OCI-LY1 (cell line): ENCODE data around the gene FAT1.

Experiments
- H2AFZ ChIP-seq: fragments of 200-600 bp; sonication (generic), shearing (Covaris generic); 2 replicates; pipeline ENCODE4 v1.6.0; 2014; ENCODE audit warnings: antibody characterized with exemption, mild to moderate bottlenecking, low read length
- H3F3A ChIP-seq: fragments of 200-600 bp; sonication (generic), shearing (Covaris generic); 2 replicates; pipeline ENCODE4 v1.6.0; 2014; ENCODE audit warnings: mild to moderate bottlenecking, antibody characterized with exemption, low read length, moderate library complexity; ENCODE audit not compliant: insufficient read depth
- H3K27ac ChIP-seq: fragments of 200-600 bp; sonication (generic); 2 replicates; pipeline ENCODE4 v1.5.1; 2014; ENCODE audit warnings: low read length, mixed run types, mild to moderate bottlenecking, low read depth; ENCODE audit not compliant: poor library complexity, severe bottlenecking
- H3K27me3 ChIP-seq: fragments of 200-600 bp; sonication (generic); 2 replicates; pipeline ENCODE4 v1.6.0; 2014; ENCODE audit warnings: antibody characterized with exemption, mild to moderate bottlenecking, low read length, moderate library complexity; ENCODE audit not compliant: insufficient read depth
- H3K36me3 ChIP-seq: fragments of 200-600 bp; sonication (generic); 2 replicates; pipeline ENCODE4 v1.6.1; 2014; ENCODE audit warnings: mild to moderate bottlenecking, antibody characterized with exemption, low read length, moderate library complexity, mixed read lengths; ENCODE audit not compliant: insufficient read depth
- H3K4me1 ChIP-seq: fragments of 200-600 bp; sonication (generic); 2 replicates; pipeline ENCODE4 v1.5.1; 2014; ENCODE audit warnings: mild to moderate bottlenecking, low read length, moderate library complexity; ENCODE audit not compliant: insufficient read depth, severe bottlenecking
- H3K4me2 ChIP-seq: fragments of 200-600 bp; sonication (generic), shearing (Covaris generic); 2 replicates; pipeline ENCODE4 v1.6.1; 2014; ENCODE audit warnings: low read length
- H3K4me3 ChIP-seq: fragments of 200-600 bp; sonication (generic); 2 replicates; pipeline ENCODE4 v1.5.1; 2014; ENCODE audit warnings: low read length, low read depth, mild to moderate bottlenecking, mixed read lengths; ENCODE audit not compliant: poor library complexity, severe bottlenecking
- H3K79me2 ChIP-seq: fragments of 200-600 bp; shearing (Covaris generic); 2 replicates; pipeline ENCODE4 v1.6.1; 2016; ENCODE audit warnings: mixed run types, low read length, mixed read lengths; ENCODE audit not compliant: insufficient read depth
- H3K9ac ChIP-seq: fragments of 200-600 bp; sonication (generic), shearing (Covaris generic); 2 replicates; pipeline ENCODE4 v1.6.1; 2014; ENCODE audit warnings: mild to moderate bottlenecking, low read length, mixed read lengths
- H3K9me2 ChIP-seq: fragments of 200-600 bp; sonication (generic), shearing (Covaris generic); 2 replicates; pipeline ENCODE4 v1.6.1; 2014; ENCODE audit warnings: low read depth, mild to moderate bottlenecking, low read length, mixed read lengths
- H3K9me3 ChIP-seq: fragments of 200-600 bp; shearing (Covaris generic); 2 replicates; pipeline ENCODE4 v1.6.1; 2014; ENCODE audit warnings: low read length, mixed read lengths
- H4K20me1 ChIP-seq: fragments of 200-600 bp; sonication (generic), shearing (Covaris generic); 2 replicates; pipeline ENCODE4 v1.6.0; 2016; ENCODE audit warnings: mild to moderate bottlenecking, low read length; ENCODE audit not compliant: insufficient read depth
- EZH2 ChIP-seq: fragments of 200-600 bp; sonication (generic), shearing (Covaris generic); IDR thresholded peaks from 2 replicates; pipeline ENCODE4 v1.8.0; 2017; ENCODE audit warnings: borderline replicate concordance, mixed run types, mild to moderate bottlenecking, antibody characterized with exemption, low read length, moderate library complexity, mixed read lengths
- TF ChIP-seq, protein P1 (sequence below): fragments of 200-600 bp; sonication (generic), shearing (Covaris generic); IDR thresholded peaks from 2 replicates; pipeline ENCODE4 v1.5.1; 2017; ENCODE audit warnings: mild to moderate bottlenecking, antibody characterized with exemption, low read length, moderate library complexity, mixed read lengths

Gene FAT1

DNA sequence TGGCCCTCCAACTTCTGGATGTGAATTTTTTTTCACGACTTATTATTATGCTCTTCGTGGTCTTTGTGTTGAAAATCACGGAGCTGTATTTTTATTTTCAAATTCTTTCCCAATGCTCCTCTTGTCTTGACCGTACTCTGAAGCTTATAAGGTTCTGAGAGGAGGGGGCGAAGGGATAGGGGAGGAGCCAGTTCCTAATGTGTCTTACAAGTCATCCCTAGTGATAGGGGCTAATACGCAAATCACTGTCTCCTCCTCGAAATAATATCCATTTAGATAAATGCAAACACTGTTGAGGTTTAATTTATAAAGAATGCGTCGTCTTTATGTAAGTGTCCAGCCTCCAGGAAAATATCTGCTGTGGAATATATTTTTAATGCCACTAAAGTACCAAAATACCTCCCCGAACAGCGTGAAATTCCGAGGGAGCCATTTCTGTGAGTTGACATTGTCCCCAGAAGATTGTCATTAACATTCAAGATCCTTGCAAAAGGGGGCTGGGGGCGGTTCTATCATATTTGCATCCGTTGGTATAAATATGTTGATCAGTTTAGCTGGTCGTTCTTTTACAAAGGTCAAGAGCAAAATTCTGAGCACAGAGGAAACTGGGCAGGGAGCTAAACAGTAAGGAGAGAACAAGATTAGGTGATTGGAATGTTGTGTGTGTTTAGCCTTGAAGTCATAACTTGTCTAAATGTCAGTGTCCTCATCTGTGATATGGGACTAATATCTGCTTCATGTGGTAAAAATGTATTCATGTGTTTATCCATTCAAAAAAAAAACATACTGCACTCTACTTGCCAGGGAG is 3.7 kb upstream of the FAT1 start:
- no peaks in the 10 kb centered on the region for H3K79me2 ChIP-seq
- no peak overlapping the region for H3K27ac ChIP-seq

DNA sequence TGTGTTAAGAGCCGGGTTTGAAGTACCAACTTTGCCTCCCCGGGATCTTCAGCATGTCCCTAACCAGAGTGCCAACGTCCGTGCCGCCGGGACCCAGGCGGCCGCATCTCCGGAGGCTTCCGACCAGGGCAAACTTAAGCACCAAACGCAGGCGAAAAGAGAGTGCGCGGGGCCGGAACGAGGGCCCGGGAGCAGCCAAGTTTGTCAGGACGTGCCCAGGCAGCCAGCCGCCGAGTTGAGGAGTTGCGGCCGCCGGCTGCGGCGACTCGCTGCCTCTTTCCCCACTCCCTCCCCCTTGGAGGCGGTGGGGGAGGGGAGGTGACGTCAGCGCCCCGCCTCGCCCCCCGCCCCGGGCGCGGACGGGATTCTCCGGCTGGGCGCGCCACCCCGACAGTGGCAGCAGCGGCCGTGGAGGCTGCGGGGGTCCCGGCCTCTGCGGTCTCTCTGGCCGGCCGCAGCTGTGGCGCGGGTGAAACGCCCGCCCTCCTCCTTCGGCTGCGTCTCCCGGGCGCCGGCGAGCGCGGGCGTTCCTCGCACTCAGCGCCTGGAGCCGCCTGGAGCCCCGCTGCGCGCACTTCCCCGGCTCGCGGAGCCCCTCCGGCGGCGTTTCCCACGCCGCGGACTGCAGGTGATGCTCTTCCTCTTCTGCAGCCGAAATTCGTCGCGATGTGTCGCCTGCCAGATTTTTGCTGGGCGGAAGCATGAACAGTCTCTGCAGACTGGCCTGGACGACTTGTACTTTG is 2.9 kb upstream of the FAT1 start:
- H3K4me3 ChIP-seq = no peak overlapping the region
- no peaks in the 10 kb centered on the region for H3K27me3 ChIP-seq
- H3K9me3 ChIP-seq = peaks cover 14% of the 10 kb centered on the region; the same call in 1 of the 2 replicates
- H3K27ac ChIP-seq = no peak overlapping the region
- H3K9me2 ChIP-seq = no peaks in the 10 kb centered on the region
- no peak for TF ChIP-seq EZH2
- TF ChIP-seq, protein P1, sequence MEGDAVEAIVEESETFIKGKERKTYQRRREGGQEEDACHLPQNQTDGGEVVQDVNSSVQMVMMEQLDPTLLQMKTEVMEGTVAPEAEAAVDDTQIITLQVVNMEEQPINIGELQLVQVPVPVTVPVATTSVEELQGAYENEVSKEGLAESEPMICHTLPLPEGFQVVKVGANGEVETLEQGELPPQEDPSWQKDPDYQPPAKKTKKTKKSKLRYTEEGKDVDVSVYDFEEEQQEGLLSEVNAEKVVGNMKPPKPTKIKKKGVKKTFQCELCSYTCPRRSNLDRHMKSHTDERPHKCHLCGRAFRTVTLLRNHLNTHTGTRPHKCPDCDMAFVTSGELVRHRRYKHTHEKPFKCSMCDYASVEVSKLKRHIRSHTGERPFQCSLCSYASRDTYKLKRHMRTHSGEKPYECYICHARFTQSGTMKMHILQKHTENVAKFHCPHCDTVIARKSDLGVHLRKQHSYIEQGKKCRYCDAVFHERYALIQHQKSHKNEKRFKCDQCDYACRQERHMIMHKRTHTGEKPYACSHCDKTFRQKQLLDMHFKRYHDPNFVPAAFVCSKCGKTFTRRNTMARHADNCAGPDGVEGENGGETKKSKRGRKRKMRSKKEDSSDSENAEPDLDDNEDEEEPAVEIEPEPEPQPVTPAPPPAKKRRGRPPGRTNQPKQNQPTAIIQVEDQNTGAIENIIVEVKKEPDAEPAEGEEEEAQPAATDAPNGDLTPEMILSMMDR = no peak
- no peaks in the 10 kb centered on the region for H3K79me2 ChIP-seq
- no peaks in the 10 kb centered on the region for H3K4me1 ChIP-seq
- no peaks in the 10 kb centered on the region for H4K20me1 ChIP-seq
- no peak overlapping the region for H2AFZ ChIP-seq
- no peak overlapping the region for H3K9ac ChIP-seq
- H3F3A ChIP-seq = no peaks in the 10 kb centered on the region
- no peak overlapping the region for H3K4me2 ChIP-seq
- no peaks in the 10 kb centered on the region for H3K36me3 ChIP-seq

More for the DNA sequence above, 3.7 kb upstream of the FAT1 start:
- Histone ChIP-seq H3K4me2 (no peak overlapping the region), H3K27me3 (no peaks in the 10 kb centered on the region), H4K20me1 (no peaks in the 10 kb centered on the region), H3K9ac (no peak overlapping the region), H2AFZ (no peak overlapping the region), H3K9me2 (no peaks in the 10 kb centered on the region), H3K36me3 (no peaks in the 10 kb centered on the region), H3K9me3 (peaks cover 11% of the 10 kb centered on the region; the same call in 1 of the 2 replicates), H3K4me1 (no peaks in the 10 kb centered on the region), H3K4me3 (no peak overlapping the region), H3F3A (no peaks in the 10 kb centered on the region)
- no peak for TF ChIP-seq EZH2
- TF ChIP-seq, protein P1 = no peak

DNA sequence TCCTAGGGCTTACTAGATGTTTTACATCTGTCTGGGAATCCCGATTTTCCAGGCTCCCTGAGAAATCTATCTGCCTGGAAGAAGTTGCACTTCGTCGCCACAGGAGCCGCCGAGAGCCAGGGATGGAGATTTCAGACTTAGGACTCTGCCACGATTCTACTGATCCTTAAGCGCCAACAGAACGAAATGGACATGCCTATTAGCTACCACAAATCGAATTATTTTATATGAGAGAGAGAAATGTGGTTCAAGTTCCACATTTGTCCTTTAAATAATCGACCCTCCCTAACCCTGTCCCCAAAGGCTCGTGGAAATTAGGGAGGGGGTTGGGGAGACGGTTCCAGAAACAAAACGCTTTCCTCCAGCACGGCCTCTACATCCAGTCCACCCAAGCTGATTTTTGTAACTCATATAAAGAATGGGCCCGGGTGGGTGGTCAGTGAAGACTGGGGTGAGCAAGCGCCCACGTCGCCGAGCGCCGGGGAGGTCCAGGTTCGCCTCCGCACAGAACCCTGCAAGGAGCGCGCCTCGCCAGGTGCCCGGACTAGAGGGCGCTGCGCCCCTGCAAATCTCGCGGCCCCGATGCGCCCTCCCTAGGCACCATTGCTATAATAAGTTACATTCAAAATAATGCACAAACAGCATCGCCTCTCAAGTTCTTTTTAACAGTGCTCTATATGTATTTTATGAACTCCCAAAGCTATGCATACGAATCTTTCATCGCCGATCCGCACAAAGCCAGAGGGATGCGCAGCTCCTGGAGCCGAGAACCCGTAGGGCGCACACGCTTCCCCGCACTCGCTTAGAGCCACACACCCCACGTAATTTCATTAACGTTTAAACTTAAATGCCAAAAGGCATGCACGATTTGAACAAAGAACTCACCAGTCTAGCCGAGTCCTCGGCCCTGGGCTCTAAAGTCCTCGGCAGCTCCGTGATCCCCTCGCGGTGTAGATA is 2.1 kb upstream of the FAT1 start:
- Histone ChIP-seq H3K9me3 (peaks cover 21% of the 10 kb centered on the region; the same call in 1 of the 2 replicates), H3K9me2 (no peaks in the 10 kb centered on the region), H4K20me1 (no peaks in the 10 kb centered on the region), H3F3A (no peaks in the 10 kb centered on the region), H3K27me3 (no peaks in the 10 kb centered on the region), H3K4me2 (no peak overlapping the region), H3K4me1 (no peaks in the 10 kb centered on the region), H3K4me3 (no peak overlapping the region), H3K79me2 (no peaks in the 10 kb centered on the region), H3K36me3 (no peaks in the 10 kb centered on the region), H3K9ac (no peak overlapping the region), H2AFZ (no peak overlapping the region), H3K27ac (no peak overlapping the region)
- no peak for TF ChIP-seq EZH2
- TF ChIP-seq, protein P1 = no peak
